ENCODE measurements around the gene ZNF543.

- no peak for TF ChIP-seq EZH2 (IDR thresholded peaks at IDR 0.05; ENCODE audit: low read length, unreplicated experiment)
- TF ChIP-seq CTCF (conservative IDR thresholded peaks at IDR 0.05; ENCODE audit: low read depth, low read length), result no peak
Observed at GRCh38 chr19:57308514-57308913, 11.8 kb upstream of the ZNF543 start.
